Measurements from ENCODE around the gene RSPO1.

Gene RSPO1

GRCh38 chr1:37633040-37633937, 1.4 kb downstream of the RSPO1 start:
- no peak overlapping the region for H3K4me3 ChIP-seq (replicated peaks; ENCODE audit: low read depth, low read length)
- TF ChIP-seq, protein P1, sequence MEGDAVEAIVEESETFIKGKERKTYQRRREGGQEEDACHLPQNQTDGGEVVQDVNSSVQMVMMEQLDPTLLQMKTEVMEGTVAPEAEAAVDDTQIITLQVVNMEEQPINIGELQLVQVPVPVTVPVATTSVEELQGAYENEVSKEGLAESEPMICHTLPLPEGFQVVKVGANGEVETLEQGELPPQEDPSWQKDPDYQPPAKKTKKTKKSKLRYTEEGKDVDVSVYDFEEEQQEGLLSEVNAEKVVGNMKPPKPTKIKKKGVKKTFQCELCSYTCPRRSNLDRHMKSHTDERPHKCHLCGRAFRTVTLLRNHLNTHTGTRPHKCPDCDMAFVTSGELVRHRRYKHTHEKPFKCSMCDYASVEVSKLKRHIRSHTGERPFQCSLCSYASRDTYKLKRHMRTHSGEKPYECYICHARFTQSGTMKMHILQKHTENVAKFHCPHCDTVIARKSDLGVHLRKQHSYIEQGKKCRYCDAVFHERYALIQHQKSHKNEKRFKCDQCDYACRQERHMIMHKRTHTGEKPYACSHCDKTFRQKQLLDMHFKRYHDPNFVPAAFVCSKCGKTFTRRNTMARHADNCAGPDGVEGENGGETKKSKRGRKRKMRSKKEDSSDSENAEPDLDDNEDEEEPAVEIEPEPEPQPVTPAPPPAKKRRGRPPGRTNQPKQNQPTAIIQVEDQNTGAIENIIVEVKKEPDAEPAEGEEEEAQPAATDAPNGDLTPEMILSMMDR (IDR thresholded peaks at IDR 0.05; ENCODE audit: low read length, missing control alignments), result no peak
- DNase-seq (ENCODE audit: low read depth), result no peak

DNA sequence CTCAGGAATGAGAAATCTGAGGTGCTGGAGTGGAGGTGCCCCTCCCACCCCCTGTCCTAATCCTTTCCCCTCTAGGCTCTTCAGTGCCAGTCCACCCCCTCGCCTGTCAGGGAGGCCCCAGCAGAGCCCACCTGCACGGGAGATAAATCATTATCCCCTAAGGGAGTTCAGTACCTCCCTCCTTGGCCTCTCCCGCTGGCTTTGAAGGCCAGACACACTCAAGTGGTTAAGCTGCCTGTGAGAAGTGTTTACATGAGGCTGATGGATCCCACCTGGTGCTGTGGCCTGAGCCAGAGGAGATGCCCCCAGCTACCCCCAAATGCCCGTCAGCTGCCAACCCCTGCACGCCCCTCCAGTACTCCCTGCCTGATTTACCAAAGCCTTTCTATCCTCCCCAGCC, 3.7 kb downstream of the RSPO1 start:
- no peak overlapping the region for H3K4me3 ChIP-seq (replicated peaks; ENCODE audit: low read depth, low read length)
- no peak for DNase-seq (ENCODE audit: low read depth)
- TF ChIP-seq, protein P1 (IDR thresholded peaks at IDR 0.05; ENCODE audit: low read length, missing control alignments), result no peak

- H3K4me3 ChIP-seq (replicated peaks; ENCODE audit: low read depth, low read length), result no peak overlapping the region
- TF ChIP-seq, protein P1 (IDR thresholded peaks at IDR 0.05; ENCODE audit: low read length, missing control alignments), result no peak
- DNase-seq (ENCODE audit: low read depth), result no peak
These were observed 4.2 kb downstream of the RSPO1 start for GRCh38 chr1:37630426-37631028.

DNA sequence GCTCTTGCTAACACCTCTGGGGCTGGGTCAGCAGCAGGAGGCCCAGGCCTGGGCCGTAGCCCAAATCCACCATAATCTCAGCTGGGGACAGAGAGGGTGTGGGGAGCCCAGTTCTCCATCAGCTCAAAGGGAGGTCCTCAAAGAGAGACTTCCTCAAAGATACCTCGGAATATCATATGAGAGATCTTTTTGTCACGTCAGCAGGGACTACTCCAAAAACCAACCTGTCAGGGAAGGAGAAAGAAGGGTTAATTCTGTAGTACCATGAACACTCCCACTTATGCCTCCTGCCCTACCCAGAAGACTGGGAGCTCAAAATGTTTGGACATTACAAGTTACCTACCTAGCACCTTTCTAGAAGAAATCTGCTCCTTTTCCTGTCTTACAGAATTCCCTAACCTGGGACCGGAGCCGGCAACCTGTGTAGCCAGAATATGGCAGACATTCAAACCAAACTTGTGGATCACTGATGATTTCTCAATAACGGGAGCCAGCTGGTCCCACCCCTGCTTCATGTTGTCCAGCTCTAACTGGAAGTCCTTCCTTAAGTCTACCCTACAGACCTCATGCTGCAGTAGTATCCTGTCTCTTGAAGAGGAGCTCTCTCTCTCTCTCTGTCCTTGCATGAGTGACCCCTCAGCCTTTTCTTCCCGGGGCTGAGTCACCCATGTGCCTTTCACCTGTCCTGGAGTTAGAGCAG, 4.8 kb downstream of the RSPO1 start:
- TF ChIP-seq, protein P1 (IDR thresholded peaks at IDR 0.05; ENCODE audit: low read length, missing control alignments), result no peak
- DNase-seq (ENCODE audit: low read depth), result no peak
- H3K4me3 ChIP-seq (replicated peaks; ENCODE audit: low read depth, low read length), result no peak overlapping the region

GRCh38 chr1:37629008-37629407, 5.7 kb downstream of the RSPO1 start:
- no peak overlapping the region for H3K4me3 ChIP-seq (replicated peaks; ENCODE audit: low read depth, low read length)
- no peak for DNase-seq (ENCODE audit: low read depth)
- TF ChIP-seq, protein P1 (IDR thresholded peaks at IDR 0.05; ENCODE audit: low read length, missing control alignments), result no peak

DNA sequence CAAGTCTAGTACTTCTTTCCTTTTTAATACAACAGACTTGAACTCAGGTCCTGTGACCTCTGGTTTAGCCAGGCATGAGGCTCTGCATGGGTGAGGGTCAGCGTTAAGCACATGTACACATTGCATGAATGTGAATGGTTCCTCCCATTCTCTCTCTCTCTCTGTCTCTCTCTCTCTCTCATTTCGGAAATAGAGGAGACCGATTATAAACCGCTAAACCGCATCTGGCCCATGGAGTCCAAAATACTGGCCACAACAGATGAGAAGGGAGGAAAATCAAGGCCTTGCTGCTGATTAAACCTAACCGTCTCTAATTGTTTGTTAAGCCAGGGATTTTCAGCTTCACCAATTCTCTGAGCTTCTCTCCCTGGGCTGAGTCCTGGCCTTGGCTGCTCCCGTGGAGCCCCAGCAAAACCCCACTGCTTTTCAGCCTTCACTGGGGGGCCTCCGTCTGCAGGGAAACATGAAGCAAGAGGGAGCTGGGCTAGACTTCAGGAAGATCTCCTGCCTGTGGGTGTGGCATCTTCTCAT, 6.6 kb downstream of the RSPO1 start:
- H3K4me3 ChIP-seq (replicated peaks; ENCODE audit: low read depth, low read length), result no peak overlapping the region
- TF ChIP-seq, protein P1 (IDR thresholded peaks at IDR 0.05; ENCODE audit: low read length, missing control alignments), result no peak
- no peak for DNase-seq (ENCODE audit: low read depth)
